ENCODE data around the gene GNAQ.

GNAQ gene

GRCh38 chr9:77968506-77968905 is 63.1 kb downstream of the GNAQ start:
- no peak for DNase-seq

GRCh38 chr9:77966718-77967117 is 64.9 kb downstream of the GNAQ start:
- DNase-seq, result no peak

- no peak for DNase-seq
Measured at GRCh38 chr9:77965445-77966123, 66.0 kb downstream of the GNAQ start.

GRCh38 chr9:77964258-77964657 is 67.4 kb downstream of the GNAQ start:
- DNase-seq, result no peak

- DNase-seq, result no peak
Measured at GRCh38 chr9:77961541-77961940, 70.1 kb downstream of the GNAQ start.

- DNase-seq, result no peak
Measured at GRCh38 chr9:77960356-77961153, 71.1 kb downstream of the GNAQ start.

GRCh38 chr9:77959803-77960202 is 71.8 kb downstream of the GNAQ start:
- no peak for DNase-seq

- DNase-seq, result no peak
Measured at GRCh38 chr9:77957652-77958051, 74.0 kb downstream of the GNAQ start.

- no peak for DNase-seq
Measured at GRCh38 chr9:77956555-77956954, 75.1 kb downstream of the GNAQ start.

- no peak for DNase-seq
Measured at GRCh38 chr9:77954666-77955015, 77.0 kb downstream of the GNAQ start.

GRCh38 chr9:77954013-77954665 is 77.5 kb downstream of the GNAQ start:
- DNase-seq, result no peak

GRCh38 chr9:77953590-77953989 is 78.0 kb downstream of the GNAQ start:
- DNase-seq, result no peak

GRCh38 chr9:77952635-77953328 is 78.8 kb downstream of the GNAQ start:
- DNase-seq, result no peak

GRCh38 chr9:77951369-77951768 is 80.2 kb downstream of the GNAQ start:
- no peak for DNase-seq

- no peak for DNase-seq
Measured at GRCh38 chr9:77949751-77950436, 81.7 kb downstream of the GNAQ start.

- DNase-seq, result no peak
Measured at GRCh38 chr9:77947651-77948050, 84.0 kb downstream of the GNAQ start.

GRCh38 chr9:77946969-77947620 is 84.5 kb downstream of the GNAQ start:
- no peak for DNase-seq

GRCh38 chr9:77946296-77946695 is 85.3 kb downstream of the GNAQ start:
- DNase-seq, result no peak

GRCh38 chr9:77945798-77946197 is 85.8 kb downstream of the GNAQ start:
- DNase-seq, result no peak

- DNase-seq, result no peak
Measured at GRCh38 chr9:77944556-77945243, 86.9 kb downstream of the GNAQ start.

GRCh38 chr9:77943057-77943456 is 88.6 kb downstream of the GNAQ start:
- no peak for DNase-seq

Measured in activated CD4-positive, alpha-beta T cell treated with anti-CD3 and anti-CD28 coated beads for 1 hour (primary cell).